Ovary (tissue), 3 donors: ENCODE measurements around the gene RPSA.

Experiments
- CTCF ChIP-seq, 3 donors: fragments of 450-650 bp in 2 of 3; fragments of 200-600 bp in 1 of 3; IDR thresholded peaks; one replicate each; pipeline versions ENCODE4 v1.5.1 to v1.8.0; 2016 to 2022; ENCODE audit warnings: antibody characterized with exemption in 3 of 3, mild to moderate bottlenecking in 1 of 3
- EP300 ChIP-seq: sonication (generic); formaldehyde crosslinking; IDR thresholded peaks from one replicate; pipeline ENCODE4 v1.6.1; 2017; ENCODE audit warnings: antibody characterized with exemption
- POLR2A ChIP-seq: fragments of 450-650 bp; IDR thresholded peaks from one replicate; pipeline ENCODE4 v1.6.1; 2017; ENCODE audit warnings: antibody characterized with exemption, mild to moderate bottlenecking, moderate library complexity
- donor health status: DM: no; HTN: no; CAD: no.

GRCh38 chr3:39390181-39390580, 16.3 kb upstream of the RPSA start:
- TF ChIP-seq CTCF (IDR thresholded peaks at IDR 0.05): no peak
- no peak for TF ChIP-seq EP300
- no peak for TF ChIP-seq POLR2A
